ENCODE results near the gene SCN2A.

SCN2A gene

DNA sequence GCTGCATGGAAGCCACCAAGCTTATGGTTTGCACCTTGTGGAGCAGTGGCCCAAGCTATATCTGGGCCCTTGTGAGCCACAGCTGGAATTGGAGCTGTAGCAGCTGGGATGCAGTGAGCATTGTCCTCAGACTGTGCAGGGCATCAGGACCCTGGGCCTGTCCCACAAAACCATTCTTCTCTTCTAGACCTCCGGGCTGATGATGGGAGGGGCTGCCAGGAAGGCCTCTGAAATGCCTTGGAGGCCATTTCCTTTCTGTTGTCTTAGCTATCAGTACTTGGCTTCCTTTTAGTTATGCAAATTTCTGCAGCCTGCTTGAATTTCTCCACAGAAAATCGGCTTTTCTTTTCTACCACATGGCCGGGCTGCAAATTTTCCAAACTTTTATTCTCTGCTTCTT, 183.9 kb downstream of the SCN2A start:
- no peak for DNase-seq (ENCODE audit: low read depth)

- no peak for DNase-seq (ENCODE audit: low read depth)
Observed at GRCh38 chr2:165425556-165425955, 186.3 kb downstream of the SCN2A start.

DNA sequence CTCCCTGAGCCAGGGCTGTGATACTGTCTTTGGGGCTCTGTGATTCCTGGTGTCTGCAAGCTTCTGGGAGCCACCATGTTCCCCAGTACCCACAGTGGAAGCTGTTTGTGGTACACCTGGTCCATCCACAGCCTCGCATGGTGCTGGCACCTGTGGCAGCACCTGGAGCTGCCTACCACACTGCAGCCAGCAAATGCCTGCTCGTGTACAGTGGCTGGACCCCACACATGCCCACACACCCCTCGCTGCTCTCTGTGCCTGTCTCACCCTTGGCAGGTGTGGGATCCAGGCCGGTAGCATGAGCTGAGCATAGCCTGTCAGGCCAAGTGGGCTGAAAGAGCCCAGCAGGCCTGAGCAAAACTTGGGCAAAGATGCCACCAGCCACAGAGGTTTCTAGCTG, 188.5 kb downstream of the SCN2A start:
- no peak for DNase-seq (ENCODE audit: low read depth)

GRCh38 chr2:165428926-165429325, 189.7 kb downstream of the SCN2A start:
- DNase-seq (ENCODE audit: low read depth) = no peak

DNA sequence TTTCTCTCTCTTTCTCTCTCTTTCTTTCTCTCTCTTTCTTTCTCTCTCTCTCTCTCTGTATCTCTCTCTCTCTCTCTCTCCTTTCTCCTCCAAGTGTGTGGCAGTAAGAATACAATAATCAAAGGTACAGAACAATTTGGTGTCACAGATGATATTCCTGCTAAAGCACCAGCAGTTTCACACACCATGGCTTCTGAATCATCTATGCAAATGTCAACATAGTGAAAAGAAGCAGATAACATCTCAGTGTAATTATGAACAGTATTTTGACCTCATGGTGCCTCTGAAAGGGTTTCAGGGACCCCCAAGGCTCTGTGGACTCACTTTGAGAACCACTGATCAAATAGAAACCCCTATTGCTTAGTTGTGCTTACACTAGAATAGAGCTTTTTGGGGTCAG, 191.8 kb downstream of the SCN2A start:
- no peak for DNase-seq (ENCODE audit: low read depth)

DNA sequence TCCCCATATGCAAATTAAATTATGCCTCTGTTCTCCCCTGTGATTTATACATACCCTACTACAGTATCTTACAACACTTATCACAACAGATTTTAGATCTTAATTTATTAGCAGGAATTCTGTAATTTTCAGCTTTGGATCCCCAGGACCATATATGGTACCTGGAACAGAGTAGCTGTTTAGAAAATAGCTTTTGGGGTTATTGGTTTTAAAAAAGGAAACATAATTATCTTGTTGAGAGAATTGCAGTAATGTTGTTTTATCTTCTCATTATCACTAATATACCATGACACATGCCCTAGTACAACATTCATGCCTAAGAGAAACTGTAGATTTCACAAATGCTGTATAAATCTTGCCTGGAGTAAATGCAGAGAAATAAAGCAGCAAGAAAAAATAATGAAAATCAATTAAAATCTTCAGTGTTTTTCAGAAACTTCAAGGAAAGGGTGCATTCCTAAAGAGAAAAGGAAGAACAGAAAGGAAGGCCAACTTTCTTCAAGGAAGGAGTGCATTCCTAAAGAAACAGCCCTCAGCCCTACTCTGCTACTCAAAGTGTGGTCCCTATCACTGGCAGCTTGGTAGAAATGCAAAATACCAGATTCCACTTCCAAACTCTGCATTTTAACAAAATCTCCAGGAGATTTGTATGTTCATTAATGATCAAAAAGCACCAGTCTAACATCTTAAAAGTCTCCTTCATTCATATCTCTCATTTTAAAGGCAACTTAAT, 193.2 kb downstream of the SCN2A start:
- DNase-seq (ENCODE audit: low read depth) = no peak

DNA sequence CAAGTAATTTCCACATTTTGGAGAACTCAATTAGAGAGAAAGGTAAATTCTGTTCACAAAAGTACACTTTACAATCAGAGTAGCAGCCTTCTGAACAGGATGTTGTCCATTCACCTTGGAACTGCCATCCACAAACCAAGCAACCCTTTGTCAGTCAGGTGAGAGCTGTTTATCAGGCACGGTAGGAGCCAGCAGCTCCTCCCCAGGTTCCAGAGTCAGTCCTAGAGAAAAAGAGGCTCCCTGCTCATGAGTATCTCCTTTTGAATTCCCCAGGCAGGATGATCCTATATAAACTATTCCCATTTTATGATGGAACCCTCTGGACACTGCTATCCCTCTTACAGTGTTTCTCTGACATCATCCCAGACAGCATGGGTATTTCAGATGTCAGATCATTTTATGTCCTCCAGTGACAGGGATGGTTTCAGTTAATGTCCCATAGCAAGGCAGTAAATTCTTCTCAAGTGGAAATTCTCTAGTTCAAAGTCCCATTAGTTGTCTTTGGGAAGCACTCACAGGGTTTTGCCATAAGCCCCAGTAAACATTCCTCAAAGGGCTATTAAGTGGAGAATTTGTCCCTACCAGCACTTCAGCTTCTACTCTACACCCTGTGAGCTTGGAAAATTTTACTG, 195.8 kb downstream of the SCN2A start:
- no peak for DNase-seq (ENCODE audit: low read depth)

DNA sequence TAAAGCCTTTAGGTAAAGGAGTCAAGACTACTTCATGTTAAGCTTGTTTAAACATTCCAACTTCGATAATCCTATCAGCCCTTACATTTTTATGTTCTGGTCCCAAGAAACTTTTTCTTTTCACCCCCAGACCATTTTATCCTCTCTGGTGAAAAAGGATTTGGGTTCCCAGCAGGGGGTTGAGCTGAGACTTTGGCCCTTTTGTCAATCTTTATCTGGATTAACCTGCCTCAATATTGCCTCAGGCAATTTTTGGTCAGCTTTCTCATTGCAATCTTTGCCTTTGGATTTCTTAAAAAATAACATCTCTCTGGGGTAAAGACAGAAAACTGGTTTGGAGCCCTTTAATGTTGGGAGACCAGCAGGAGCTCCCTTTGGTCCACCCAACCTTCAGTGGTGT, 196.4 kb downstream of the SCN2A start:
- DNase-seq (ENCODE audit: low read depth) = no peak

DNA sequence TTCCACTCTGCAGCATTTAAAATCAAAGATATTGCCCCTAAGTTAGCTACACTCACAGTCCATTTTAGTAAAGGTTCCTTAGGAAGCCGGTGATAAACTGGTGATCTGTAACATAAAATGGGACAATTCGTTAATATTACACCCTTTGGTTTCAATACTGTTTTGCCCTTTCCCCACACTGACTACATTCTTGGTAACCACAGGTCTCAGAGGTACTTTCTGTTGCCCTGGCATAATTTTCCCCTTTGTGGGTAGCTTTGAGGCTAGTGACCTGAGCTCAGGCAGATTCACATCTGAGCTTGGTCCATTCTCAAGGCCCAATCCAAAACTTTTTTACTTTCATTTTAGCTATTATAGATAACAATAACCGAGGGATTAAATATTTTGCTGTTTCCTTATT, 197.3 kb downstream of the SCN2A start:
- no peak for DNase-seq (ENCODE audit: low read depth)

GRCh38 chr2:165440367-165440766, 201.2 kb downstream of the SCN2A start:
- no peak for DNase-seq (ENCODE audit: low read depth)
